ENCODE data around the gene KRT17. TPM values are rescaled to one million over a fixed set of nuclear protein-coding genes. Genes with fewer than 3 reads are reported as not detected.
"Not testable (repeated sequence)": the region's sequence is repeated elsewhere in the genome, so short reads cannot be mapped to it uniquely, and the experiment has no call there.

Gene KRT17
- total and polyA plus RNA-seq, 2 experiments from 2014 or later, result 1.8 to 3.8 TPM

DNA sequence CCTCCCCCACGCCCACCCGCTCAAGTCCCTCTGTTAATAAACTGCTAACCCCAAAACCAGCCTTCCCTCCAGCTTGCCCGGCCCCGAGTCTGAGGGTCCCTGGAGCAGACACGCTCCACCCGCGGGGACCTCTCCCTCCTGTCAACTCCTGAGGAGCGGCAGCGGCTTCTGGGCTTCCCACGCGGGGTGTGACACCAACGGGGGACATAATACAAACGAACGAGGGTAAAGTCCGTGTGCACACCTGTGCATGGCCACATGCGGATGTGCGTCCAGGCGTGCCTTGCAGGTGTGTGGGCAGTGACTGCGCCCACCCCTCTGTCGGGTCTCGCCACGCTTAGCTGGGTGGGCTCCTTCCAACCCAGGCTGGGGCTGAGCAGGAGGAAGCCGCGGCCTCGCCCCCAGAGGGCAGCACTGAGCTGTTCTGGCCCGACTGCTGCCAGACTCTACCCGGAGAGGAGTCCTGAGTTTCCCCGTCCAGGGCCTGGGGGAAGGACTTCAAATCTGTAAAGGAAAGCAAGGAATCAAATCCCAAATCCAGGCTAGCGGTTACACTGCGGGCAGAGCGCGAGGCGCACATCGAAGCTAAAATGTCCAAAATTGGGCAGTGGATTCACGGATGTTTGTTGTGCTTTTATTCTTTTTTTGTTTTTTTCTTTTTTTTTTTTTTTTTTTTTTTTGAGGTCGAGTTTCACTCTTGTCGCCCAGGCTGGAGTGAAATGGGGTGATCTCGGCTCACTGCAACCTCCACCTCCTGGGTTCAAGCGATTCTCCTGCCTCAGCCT, 24.2 kb upstream of the KRT17 start:
- 2 to 3% methylated on average over 35 to 39 of the region's 39 CpGs for WGBS, 2 experiments (ENCODE audit: low coverage in 1 of 2, low lambda C conversion rate in 2 of 2, missing lambda C conversion rate in 2 of 2)
- in situ Hi-C loops (cut with MboI), result no loop called here
- no peaks in the 10 kb centered on the region for H3K79me2 ChIP-seq (ENCODE audit: insufficient read depth)

DNA sequence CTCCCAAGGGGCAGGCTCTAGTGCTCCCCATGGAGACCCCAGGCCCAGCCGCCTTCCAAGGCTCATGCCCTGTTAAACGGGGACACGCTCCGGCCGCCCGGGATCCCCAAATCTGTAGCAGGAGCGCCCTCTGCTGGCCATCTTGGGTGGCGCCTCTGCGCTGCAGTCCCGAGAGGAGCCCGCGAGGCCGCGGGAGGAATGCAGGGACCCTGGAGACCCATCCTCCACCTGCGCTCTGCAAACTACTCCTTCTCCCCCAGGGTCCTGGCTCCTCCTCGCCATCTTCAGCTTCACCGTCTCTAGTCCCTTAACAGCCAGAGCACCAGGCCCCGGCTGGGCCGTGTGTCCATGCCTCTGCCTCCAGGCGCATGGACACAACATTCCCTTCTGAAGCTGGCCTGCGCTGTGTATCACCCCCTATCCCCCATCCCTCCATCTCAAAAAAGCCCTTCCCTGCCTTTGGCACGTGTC, 23.6 kb upstream of the KRT17 start:
- in situ Hi-C loops (cut with MboI), result no loop called here
- H3K9me2 ChIP-seq (ENCODE audit: insufficient read depth), result no peaks in the 10 kb centered on the region
- H3K4me1 ChIP-seq (ENCODE audit: insufficient read depth), result peaks cover 9% of the 10 kb centered on the region; the same call in 1 of the 2 replicates
- H3F3A ChIP-seq (ENCODE audit: insufficient read depth), result no peaks in the 10 kb centered on the region
- TF ChIP-seq EZH2phosphoT487 (IDR thresholded peaks at IDR 0.05; ENCODE audit: insufficient read depth, low read depth), result no peak
- peak overlapping the region; percentile 84 for H2AFZ ChIP-seq
- no peaks in the 10 kb centered on the region for H3K9me3 ChIP-seq (ENCODE audit: low read depth)
- no peak overlapping the region for H3K27ac ChIP-seq
- 1% methylated on average over 15 to 22 of the region's 22 CpGs for WGBS, 2 experiments (ENCODE audit: low coverage in 1 of 2, low lambda C conversion rate in 2 of 2, missing lambda C conversion rate in 2 of 2)
- no peaks in the 10 kb centered on the region for H3K36me3 ChIP-seq (ENCODE audit: low read depth)
- peak overlapping the region; percentile 65 for H3K9ac ChIP-seq
- no peaks in the 10 kb centered on the region for H3K27me3 ChIP-seq (replicated peaks; ENCODE audit: insufficient read depth)
- no peaks in the 10 kb centered on the region for H3K79me2 ChIP-seq (ENCODE audit: insufficient read depth)
- H3K4me3 ChIP-seq, result peak overlapping the region; percentile 53
- H3K4me2 ChIP-seq (ENCODE audit: unreplicated experiment), result peak overlapping the region; percentile 58
- DNase-seq, result peak; percentile 78
- H4K20me1 ChIP-seq (ENCODE audit: insufficient read depth), result no peaks in the 10 kb centered on the region

More for the DNA sequence above, 24.2 kb upstream of the KRT17 start:
- Histone ChIP-seq H3K9me2 (ENCODE audit: insufficient read depth) (no peaks in the 10 kb centered on the region), H3F3A (ENCODE audit: insufficient read depth) (no peaks in the 10 kb centered on the region), H3K27ac (no peak overlapping the region), H3K9ac (peak overlapping the region; percentile 65), H3K9me3 (ENCODE audit: low read depth) (no peaks in the 10 kb centered on the region), H2AFZ (peak overlapping the region; percentile 84), H4K20me1 (ENCODE audit: insufficient read depth) (no peaks in the 10 kb centered on the region), H3K4me1 (ENCODE audit: insufficient read depth) (peaks cover 9% of the 10 kb centered on the region; the same call in 1 of the 2 replicates), H3K36me3 (ENCODE audit: low read depth) (no peaks in the 10 kb centered on the region), H3K4me3 (peak overlapping the region; percentile 53), H3K27me3 (replicated peaks; ENCODE audit: insufficient read depth) (no peaks in the 10 kb centered on the region), H3K4me2 (ENCODE audit: unreplicated experiment) (peak overlapping the region; percentile 58)
- peak; percentile 87 for DNase-seq
- TF ChIP-seq EZH2 (IDR thresholded peaks at IDR 0.05; ENCODE audit: insufficient read depth, poor library complexity, severe bottlenecking), result no peak
- no peak for TF ChIP-seq EZH2phosphoT487 (IDR thresholded peaks at IDR 0.05; ENCODE audit: insufficient read depth, low read depth)

- H3K9me2 ChIP-seq (ENCODE audit: insufficient read depth), result no peaks in the 10 kb centered on the region
- in situ Hi-C loops (cut with MboI), result no loop called here
- H3K4me2 ChIP-seq (ENCODE audit: unreplicated experiment), result no peak overlapping the region
Measured at GRCh38 chr17:41647038-41647813, 22.9 kb upstream of the KRT17 start.

GRCh38 chr17:41642252-41643156, 18.1 kb upstream of the KRT17 start:
- Histone ChIP-seq H3K36me3 (ENCODE audit: low read depth) (no peaks in the 10 kb centered on the region), H3K9ac (no peak overlapping the region), H3K4me3 (no peak overlapping the region), H3F3A (ENCODE audit: insufficient read depth) (no peaks in the 10 kb centered on the region), H3K27me3 (replicated peaks; ENCODE audit: insufficient read depth) (no peaks in the 10 kb centered on the region), H3K4me1 (ENCODE audit: insufficient read depth) (peaks cover 7% of the 10 kb centered on the region; the same call in 1 of the 2 replicates), H3K4me2 (ENCODE audit: unreplicated experiment) (no peak overlapping the region), H4K20me1 (ENCODE audit: insufficient read depth) (no peaks in the 10 kb centered on the region), H3K9me2 (ENCODE audit: insufficient read depth) (no peaks in the 10 kb centered on the region), H3K27ac (no peak overlapping the region), H2AFZ (no peak overlapping the region), H3K9me3 (ENCODE audit: low read depth) (no peaks in the 10 kb centered on the region), H3K79me2 (ENCODE audit: insufficient read depth) (no peaks in the 10 kb centered on the region)
- DNase-seq, result peak; percentile 24
- 84 to 87% methylated on average over 13 of the region's 13 CpGs for WGBS, 2 experiments (ENCODE audit: low coverage in 1 of 2, low lambda C conversion rate in 2 of 2, missing lambda C conversion rate in 2 of 2)
- in situ Hi-C loops (cut with MboI), result no loop called here
- TF ChIP-seq EZH2phosphoT487 (IDR thresholded peaks at IDR 0.05; ENCODE audit: insufficient read depth, low read depth), result no peak

More at GRCh38 chr17:41647038-41647813, 22.9 kb upstream of the KRT17 start:
- H3K36me3 ChIP-seq (ENCODE audit: low read depth), result no peaks in the 10 kb centered on the region
- no peaks in the 10 kb centered on the region for H3F3A ChIP-seq (ENCODE audit: insufficient read depth)
- no peaks in the 10 kb centered on the region for H3K9me3 ChIP-seq (ENCODE audit: low read depth)
- H3K27ac ChIP-seq, result no peak overlapping the region
- no peak overlapping the region for H3K4me3 ChIP-seq
- TF ChIP-seq EZH2 (IDR thresholded peaks at IDR 0.05; ENCODE audit: insufficient read depth, poor library complexity, severe bottlenecking) (no peak), EZH2phosphoT487 (IDR thresholded peaks at IDR 0.05; ENCODE audit: insufficient read depth, low read depth) (no peak)
- no peaks in the 10 kb centered on the region for H3K79me2 ChIP-seq (ENCODE audit: insufficient read depth)
- no peaks in the 10 kb centered on the region for H4K20me1 ChIP-seq (ENCODE audit: insufficient read depth)
- peak overlapping the region; percentile 84 for H2AFZ ChIP-seq
- 66 to 68% methylated on average over 15 of the region's 15 CpGs for WGBS, 2 experiments (ENCODE audit: low coverage in 1 of 2, low lambda C conversion rate in 2 of 2, missing lambda C conversion rate in 2 of 2)
- DNase-seq, result no peak
- peaks cover 9% of the 10 kb centered on the region; the same call in 1 of the 2 replicates for H3K4me1 ChIP-seq (ENCODE audit: insufficient read depth)
- no peak overlapping the region for H3K9ac ChIP-seq
- no peaks in the 10 kb centered on the region for H3K27me3 ChIP-seq (replicated peaks; ENCODE audit: insufficient read depth)

GRCh38 chr17:41640596-41640995, 16.2 kb upstream of the KRT17 start:
- H3K9me2 ChIP-seq (ENCODE audit: insufficient read depth); H3K27ac ChIP-seq; H3K4me1 ChIP-seq (ENCODE audit: insufficient read depth); H3K36me3 ChIP-seq (ENCODE audit: low read depth); H3K4me2 ChIP-seq (ENCODE audit: unreplicated experiment); H3F3A ChIP-seq (ENCODE audit: insufficient read depth); H3K79me2 ChIP-seq (ENCODE audit: insufficient read depth); H3K27me3 ChIP-seq (replicated peaks; ENCODE audit: insufficient read depth); H2AFZ ChIP-seq; H3K9me3 ChIP-seq (ENCODE audit: low read depth); in situ Hi-C loops (cut with MboI); H4K20me1 ChIP-seq (ENCODE audit: insufficient read depth); H3K4me3 ChIP-seq; H3K9ac ChIP-seq: not testable (repeated sequence)
- DNase-seq, result peak; percentile 45
- WGBS, 2 experiments (ENCODE audit: low coverage in 1 of 2, low lambda C conversion rate in 2 of 2, missing lambda C conversion rate in 2 of 2), result 68 to 73% methylated on average over 5 of the region's 5 CpGs
